Medulla oblongata (tissue), 1 donor: ENCODE measurements around the gene DAPL1.

ENCODE experiments used
- DNase-seq: peaks from one replicate; pipeline ENCODE4 v3.0.0-alpha.2; 2015; ENCODE audit errors: extremely low spot score

Gene DAPL1

GRCh38 chr2:158795195-158795924 is at the start of gene DAPL1:
Gene DAPL1, plus strand, starts transcription at chr2:158795317. Its CDS starts 56 bp downstream, at chr2:158795373.
- no peak for DNase-seq

GRCh38 chr2:158745866-158746382 is 49.2 kb upstream of the DAPL1 start:
- no peak for DNase-seq

GRCh38 chr2:158746488-158746887 is 48.6 kb upstream of the DAPL1 start:
- no peak for DNase-seq

- DNase-seq = no peak
These were observed 47.8 kb upstream of the DAPL1 start for GRCh38 chr2:158747281-158747680.

- no peak for DNase-seq
These were observed 46.1 kb upstream of the DAPL1 start for GRCh38 chr2:158748926-158749590.

GRCh38 chr2:158750458-158751125 is 44.5 kb upstream of the DAPL1 start:
- DNase-seq = no peak

- DNase-seq = peak; percentile 93
These were observed 41.2 kb upstream of the DAPL1 start for GRCh38 chr2:158753641-158754611.

- no peak for DNase-seq
These were observed 39.6 kb upstream of the DAPL1 start for GRCh38 chr2:158755310-158756087.

GRCh38 chr2:158756331-158756730 is 38.8 kb upstream of the DAPL1 start:
- DNase-seq = no peak

GRCh38 chr2:158756976-158757375 is 38.1 kb upstream of the DAPL1 start:
- no peak for DNase-seq

- no peak for DNase-seq
These were observed 34.2 kb upstream of the DAPL1 start for GRCh38 chr2:158760887-158761286.

- DNase-seq = no peak
These were observed 33.5 kb upstream of the DAPL1 start for GRCh38 chr2:158761621-158762020.

GRCh38 chr2:158762336-158762735 is 32.8 kb upstream of the DAPL1 start:
- DNase-seq = no peak

- DNase-seq = no peak
These were observed 28.6 kb upstream of the DAPL1 start for GRCh38 chr2:158766524-158766923.

- peak; percentile 93 for DNase-seq
These were observed 22.6 kb upstream of the DAPL1 start for GRCh38 chr2:158772306-158773078.

GRCh38 chr2:158773121-158773520 is 22.0 kb upstream of the DAPL1 start:
- DNase-seq = peak; percentile 59

GRCh38 chr2:158774681-158775080 is 20.4 kb upstream of the DAPL1 start:
- DNase-seq = no peak

- DNase-seq = no peak
These were observed 19.7 kb upstream of the DAPL1 start for GRCh38 chr2:158775273-158776027.

- no peak for DNase-seq
These were observed 18.9 kb upstream of the DAPL1 start for GRCh38 chr2:158776231-158776630.
